ENCODE results near the gene ANXA2.
"Not testable (repeated sequence)": the region's sequence is repeated elsewhere in the genome, so short reads cannot be mapped to it uniquely, and the experiment has no call there.

Gene ANXA2

GRCh38 chr15:60343221-60343970 is 54.4 kb downstream of the ANXA2 start:
- Histone ChIP-seq H3K27me3 (ENCODE audit: control insufficient read depth, insufficient read depth, low read length) (no peaks in the 10 kb centered on the region), H3K9ac (ENCODE audit: low read length) (no peak overlapping the region), H3K4me1 (ENCODE audit: control insufficient read depth, insufficient read depth, low read length) (no peaks in the 10 kb centered on the region), H3K36me3 (ENCODE audit: control insufficient read depth, insufficient read depth, low read length) (peaks cover 11% of the 10 kb centered on the region), H3K4me3 (ENCODE audit: low read length) (no peak overlapping the region), H3K9me3 (ENCODE audit: control insufficient read depth, low read length) (no peaks in the 10 kb centered on the region)

- no peak overlapping the region for H3K4me3 ChIP-seq (ENCODE audit: low read length)
Measured at GRCh38 chr15:60340207-60340921, 57.4 kb downstream of the ANXA2 start.

GRCh38 chr15:60339236-60339635 is 58.5 kb downstream of the ANXA2 start:
- H3K9ac ChIP-seq (ENCODE audit: low read length) = no peak overlapping the region
- no peaks in the 10 kb centered on the region for H3K27me3 ChIP-seq (ENCODE audit: control insufficient read depth, insufficient read depth, low read length)
- no peak overlapping the region for H3K4me3 ChIP-seq (ENCODE audit: low read length)
- no peaks in the 10 kb centered on the region for H3K9me3 ChIP-seq (ENCODE audit: control insufficient read depth, low read length)
- no peaks in the 10 kb centered on the region for H3K36me3 ChIP-seq (ENCODE audit: control insufficient read depth, insufficient read depth, low read length)
- no peaks in the 10 kb centered on the region for H3K4me1 ChIP-seq (ENCODE audit: control insufficient read depth, insufficient read depth, low read length)

More at GRCh38 chr15:60340207-60340921, 57.4 kb downstream of the ANXA2 start:
- Histone ChIP-seq H3K9ac (ENCODE audit: low read length) (no peak overlapping the region), H3K9me3 (ENCODE audit: control insufficient read depth, low read length) (no peaks in the 10 kb centered on the region), H3K4me1 (ENCODE audit: control insufficient read depth, insufficient read depth, low read length) (no peaks in the 10 kb centered on the region), H3K27me3 (ENCODE audit: control insufficient read depth, insufficient read depth, low read length) (no peaks in the 10 kb centered on the region), H3K36me3 (ENCODE audit: control insufficient read depth, insufficient read depth, low read length) (no peaks in the 10 kb centered on the region)

GRCh38 chr15:60338810-60339209 is 59.0 kb downstream of the ANXA2 start:
- no peak overlapping the region for H3K4me3 ChIP-seq (ENCODE audit: low read length)
- no peaks in the 10 kb centered on the region for H3K4me1 ChIP-seq (ENCODE audit: control insufficient read depth, insufficient read depth, low read length)
- no peaks in the 10 kb centered on the region for H3K36me3 ChIP-seq (ENCODE audit: control insufficient read depth, insufficient read depth, low read length)
- no peaks in the 10 kb centered on the region for H3K27me3 ChIP-seq (ENCODE audit: control insufficient read depth, insufficient read depth, low read length)
- H3K9me3 ChIP-seq (ENCODE audit: control insufficient read depth, low read length) = no peaks in the 10 kb centered on the region
- H3K9ac ChIP-seq (ENCODE audit: low read length) = no peak overlapping the region

- H3K36me3 ChIP-seq (ENCODE audit: control insufficient read depth, insufficient read depth, low read length) = no peaks in the 10 kb centered on the region
Measured at GRCh38 chr15:60337076-60337475, 60.7 kb downstream of the ANXA2 start.

GRCh38 chr15:60335296-60335695 is 62.5 kb downstream of the ANXA2 start:
- not testable (repeated sequence) for H3K9ac ChIP-seq (ENCODE audit: low read length); H3K4me1 ChIP-seq (ENCODE audit: control insufficient read depth, insufficient read depth, low read length); H3K27me3 ChIP-seq (ENCODE audit: control insufficient read depth, insufficient read depth, low read length); H3K4me3 ChIP-seq (ENCODE audit: low read length); H3K9me3 ChIP-seq (ENCODE audit: control insufficient read depth, low read length); H3K36me3 ChIP-seq (ENCODE audit: control insufficient read depth, insufficient read depth, low read length)

More at GRCh38 chr15:60337076-60337475, 60.7 kb downstream of the ANXA2 start:
- no peaks in the 10 kb centered on the region for H3K4me1 ChIP-seq (ENCODE audit: control insufficient read depth, insufficient read depth, low read length)
- H3K9ac ChIP-seq (ENCODE audit: low read length) = no peak overlapping the region
- no peak overlapping the region for H3K4me3 ChIP-seq (ENCODE audit: low read length)
- H3K27me3 ChIP-seq (ENCODE audit: control insufficient read depth, insufficient read depth, low read length) = no peaks in the 10 kb centered on the region
- no peaks in the 10 kb centered on the region for H3K9me3 ChIP-seq (ENCODE audit: control insufficient read depth, low read length)

GRCh38 chr15:60328852-60329443 is 68.8 kb downstream of the ANXA2 start:
- Histone ChIP-seq H3K4me3 (ENCODE audit: low read length) (no peak overlapping the region), H3K9ac (ENCODE audit: low read length) (no peak overlapping the region), H3K27me3 (ENCODE audit: control insufficient read depth, insufficient read depth, low read length) (peaks cover 19% of the 10 kb centered on the region), H3K36me3 (ENCODE audit: control insufficient read depth, insufficient read depth, low read length) (no peaks in the 10 kb centered on the region), H3K9me3 (ENCODE audit: control insufficient read depth, low read length) (no peaks in the 10 kb centered on the region), H3K4me1 (ENCODE audit: control insufficient read depth, insufficient read depth, low read length) (no peaks in the 10 kb centered on the region)

- H3K9me3 ChIP-seq (ENCODE audit: control insufficient read depth, low read length) = no peaks in the 10 kb centered on the region
- no peaks in the 10 kb centered on the region for H3K36me3 ChIP-seq (ENCODE audit: control insufficient read depth, insufficient read depth, low read length)
- H3K4me3 ChIP-seq (ENCODE audit: low read length) = no peak overlapping the region
- no peak overlapping the region for H3K9ac ChIP-seq (ENCODE audit: low read length)
- H3K27me3 ChIP-seq (ENCODE audit: control insufficient read depth, insufficient read depth, low read length) = peaks cover 25% of the 10 kb centered on the region
- no peaks in the 10 kb centered on the region for H3K4me1 ChIP-seq (ENCODE audit: control insufficient read depth, insufficient read depth, low read length)
Measured at GRCh38 chr15:60326824-60327654, 70.7 kb downstream of the ANXA2 start.

- Histone ChIP-seq H3K27me3 (ENCODE audit: control insufficient read depth, insufficient read depth, low read length) (peaks cover 25% of the 10 kb centered on the region), H3K36me3 (ENCODE audit: control insufficient read depth, insufficient read depth, low read length) (no peaks in the 10 kb centered on the region), H3K9me3 (ENCODE audit: control insufficient read depth, low read length) (no peaks in the 10 kb centered on the region), H3K9ac (ENCODE audit: low read length) (no peak overlapping the region), H3K4me1 (ENCODE audit: control insufficient read depth, insufficient read depth, low read length) (no peaks in the 10 kb centered on the region), H3K4me3 (ENCODE audit: low read length) (no peak overlapping the region)
Measured at GRCh38 chr15:60326343-60326742, 71.4 kb downstream of the ANXA2 start.

GRCh38 chr15:60325905-60326304 is 71.9 kb downstream of the ANXA2 start:
- Histone ChIP-seq H3K9me3 (ENCODE audit: control insufficient read depth, low read length) (no peaks in the 10 kb centered on the region), H3K4me3 (ENCODE audit: low read length) (no peak overlapping the region), H3K4me1 (ENCODE audit: control insufficient read depth, insufficient read depth, low read length) (no peaks in the 10 kb centered on the region), H3K9ac (ENCODE audit: low read length) (no peak overlapping the region), H3K27me3 (ENCODE audit: control insufficient read depth, insufficient read depth, low read length) (peaks cover 25% of the 10 kb centered on the region), H3K36me3 (ENCODE audit: control insufficient read depth, insufficient read depth, low read length) (no peaks in the 10 kb centered on the region)

- Histone ChIP-seq H3K9ac (ENCODE audit: low read length) (no peak overlapping the region), H3K9me3 (ENCODE audit: control insufficient read depth, low read length) (no peaks in the 10 kb centered on the region), H3K4me1 (ENCODE audit: control insufficient read depth, insufficient read depth, low read length) (no peaks in the 10 kb centered on the region), H3K27me3 (ENCODE audit: control insufficient read depth, insufficient read depth, low read length) (peaks cover 25% of the 10 kb centered on the region), H3K36me3 (ENCODE audit: control insufficient read depth, insufficient read depth, low read length) (no peaks in the 10 kb centered on the region), H3K4me3 (ENCODE audit: low read length) (no peak overlapping the region)
Measured at GRCh38 chr15:60324706-60325438, 72.9 kb downstream of the ANXA2 start.

Measured in mucosa of stomach (tissue), 1 donor.